ENCODE results near the gene TOMM7.
"Not testable (repeated sequence)": the region's sequence is repeated elsewhere in the genome, so short reads cannot be mapped to it uniquely, and the experiment has no call there.

The TOMM7 gene

DNA sequence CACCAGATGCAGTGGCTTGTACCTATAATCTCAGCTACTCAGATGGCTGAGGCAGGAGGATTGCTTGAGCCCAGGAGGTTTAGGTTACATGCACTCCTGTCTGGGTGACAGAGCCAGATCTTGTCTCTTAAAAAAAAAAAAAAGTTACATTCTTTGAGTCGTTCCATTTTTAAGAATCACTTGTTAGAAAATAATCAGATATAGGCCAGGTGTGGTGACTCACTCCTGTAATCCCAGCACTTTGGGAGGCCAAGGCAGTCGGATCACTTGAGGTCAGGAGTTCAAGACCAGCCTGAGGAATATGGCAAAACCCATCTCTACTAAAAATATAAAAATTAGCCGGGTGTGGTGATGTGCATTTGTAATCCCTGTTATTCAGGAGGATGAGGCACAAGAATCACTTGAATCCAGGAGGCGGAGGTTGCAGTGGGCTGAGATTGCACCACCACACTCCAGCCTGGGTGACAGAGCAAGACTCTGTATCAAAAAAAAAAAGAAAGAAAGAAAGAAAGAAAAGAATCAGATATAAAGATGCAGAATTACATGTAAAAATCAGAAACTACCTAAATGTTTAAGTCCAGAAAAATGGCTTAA is 42.8 kb downstream of the TOMM7 start:
- not testable (repeated sequence) for DNase-seq

DNA sequence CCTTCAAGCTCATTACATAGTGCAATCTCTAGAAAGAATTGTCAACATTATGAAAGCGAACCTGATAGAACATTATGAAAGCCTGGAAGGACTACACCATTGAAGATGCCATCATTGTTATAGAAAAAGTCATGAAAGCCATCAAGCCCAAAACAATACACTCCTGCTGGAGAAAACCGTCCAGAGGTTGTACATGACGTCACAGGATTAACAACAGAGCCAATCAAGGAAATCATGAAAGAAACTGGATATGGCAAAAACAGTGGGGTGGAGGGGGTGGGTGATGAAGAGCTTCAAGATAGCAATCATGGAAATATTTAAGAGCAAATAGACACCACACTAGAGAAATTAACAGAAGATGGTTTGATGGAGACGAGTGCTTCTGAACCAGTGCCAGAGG is 45.7 kb downstream of the TOMM7 start:
- no peak for DNase-seq

DNA sequence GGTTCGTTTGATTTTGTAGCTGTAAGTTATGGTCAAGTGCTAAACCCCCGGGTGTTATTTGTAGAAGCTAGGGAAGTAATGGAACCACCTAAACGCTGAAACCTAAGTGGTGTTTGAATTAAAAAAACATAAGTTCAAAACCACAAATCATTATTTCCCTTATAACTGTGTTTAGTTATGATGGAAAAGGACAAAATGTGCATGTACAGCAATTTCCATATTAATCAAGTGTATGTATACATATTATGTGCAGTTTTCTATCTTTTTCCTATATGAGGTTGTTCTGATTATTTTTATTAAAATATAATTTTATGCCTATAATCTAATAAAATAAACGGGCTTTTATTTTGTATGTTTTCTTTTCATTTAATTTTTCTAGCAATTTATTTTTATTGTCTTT is 49.8 kb downstream of the TOMM7 start:
- no peak for DNase-seq

DNA sequence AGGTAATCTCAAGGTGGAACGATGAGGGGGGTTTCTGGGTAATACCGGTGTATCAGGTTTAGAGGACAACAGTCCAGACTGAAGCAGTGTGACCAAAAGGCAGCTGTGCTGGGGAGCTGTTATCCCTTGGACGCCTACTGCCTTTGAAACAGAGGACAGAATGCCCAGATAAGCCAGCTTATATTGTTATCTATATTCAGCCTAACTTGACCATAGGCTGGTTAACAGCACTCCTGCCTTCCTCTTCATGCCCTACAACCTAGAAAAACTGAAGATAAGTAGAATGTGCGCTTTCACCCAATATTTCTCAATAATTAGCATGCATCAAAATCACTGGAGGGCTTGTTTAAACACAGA is 50.8 kb downstream of the TOMM7 start:
- DNase-seq, result no peak

- DNase-seq, result no peak
These were observed 51.3 kb downstream of the TOMM7 start for GRCh38 chr7:22771194-22771871.

DNA sequence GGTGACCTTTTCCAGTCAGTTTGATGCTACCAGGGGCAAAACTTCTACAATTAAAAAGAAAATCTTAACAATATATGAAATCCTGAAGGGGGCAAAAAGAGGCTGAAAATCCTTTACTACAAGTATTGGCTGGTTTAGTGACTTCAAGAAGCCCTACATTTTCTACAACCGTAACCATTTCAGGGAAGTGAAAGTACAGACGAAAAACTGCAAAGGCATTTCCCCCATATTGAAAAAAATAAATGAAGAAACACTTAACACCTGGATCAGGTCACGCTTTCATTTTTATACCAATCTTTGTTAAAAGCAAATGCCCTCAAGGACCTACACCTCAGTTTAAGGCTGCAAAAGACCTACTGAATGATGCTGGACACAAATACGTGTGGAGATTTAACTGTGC is 57.0 kb downstream of the TOMM7 start:
- no peak for DNase-seq

Measured in NCI-H1417 treated with DMSO at 0.1 percent for 48 hours (cell line).